H1 (cell line): ENCODE data around the gene VHLL. TPM values are rescaled to one million over a fixed set of nuclear protein-coding genes. Genes with fewer than 3 reads are reported as not detected.

Experiments used
- CTCF ChIA-PET: fragments of 300-600 bp; sonication (Branson Sonifier 250); formaldehyde crosslinking; loops from one replicate; lab custom pipeline; 2021; ENCODE audit not compliant: partially characterized antibody; lab: Charles Lee
- POLR2A ChIA-PET: fragments of 300-600 bp; sonication (Branson Sonifier 250); formaldehyde crosslinking; loops from one replicate; lab custom pipeline; 2021; ENCODE audit warnings: inconsistent platforms; ENCODE audit not compliant: partially characterized antibody; lab: Charles Lee
- DNase-seq, 2 experiments: peaks; one replicate each; pipeline versions ENCODE4 v3.0.0 to v3.0.0-alpha.2; 2010 to 2022; ENCODE audit warnings: low spot score in 2 of 2, low read depth in 1 of 2, mixed read lengths in 1 of 2
- FAIRE-seq: peaks from 2 replicates; lab custom pipeline; 2011; peaks lifted over from hg19 to GRCh38; lab: Jason Lieb, UNC
- H2AFZ ChIP-seq: 2 replicates; pipeline ENCODE4 v1.8.1; 2012; ENCODE audit warnings: low read length, inconsistent platforms
- H2AK5ac ChIP-seq: 2 replicates; pipeline ENCODE4 v1.6.1; 2013; ENCODE audit warnings: low read depth, low read length
- H2BK120ac ChIP-seq: replicated peaks from 2 replicates; pipeline ENCODE3; 2013; ENCODE audit warnings: low read depth, low read length, inconsistent platforms
- H2BK12ac ChIP-seq: 2 replicates; pipeline ENCODE4 v1.6.1; 2013; ENCODE audit warnings: low read depth, low read length
- H2BK15ac ChIP-seq: 2 replicates; pipeline ENCODE4 v1.6.1; 2013; ENCODE audit warnings: low read length
- H2BK20ac ChIP-seq: 2 replicates; pipeline ENCODE4 v1.6.1; 2013; ENCODE audit warnings: low read length
- H2BK5ac ChIP-seq: 2 replicates; pipeline ENCODE4 v1.6.1; 2013; ENCODE audit warnings: low read depth, low read length
- H3K14ac ChIP-seq: 2 replicates; pipeline ENCODE4 v1.6.1; 2013; ENCODE audit warnings: inconsistent platforms; ENCODE audit not compliant: insufficient read length
- H3K18ac ChIP-seq: 2 replicates; pipeline ENCODE4 v1.6.1; 2013; ENCODE audit warnings: low read length; ENCODE audit errors: extremely low read depth
- H3K23ac ChIP-seq: 2 replicates; pipeline ENCODE4 v1.6.1; 2013; ENCODE audit warnings: inconsistent platforms; ENCODE audit not compliant: insufficient read length
- H3K23me2 ChIP-seq: 2 replicates; pipeline ENCODE4 v1.6.1; 2013; ENCODE audit warnings: low read depth, low read length
- H3K27ac ChIP-seq: 2 replicates; pipeline ENCODE4 v1.6.1; 2011; ENCODE audit warnings: low read depth, low read length, inconsistent platforms
- H3K27me3 ChIP-seq, 4 experiments: replicated peaks in 1 of 4; 1 replicate in 1 of 4; 2 replicates in 3 of 4; pipeline versions ENCODE4 v1.6.1 to v1.8.1; 2011 to 2013; ENCODE audit warnings: low read length in 3 of 4, mild to moderate bottlenecking in 3 of 4, inconsistent platforms in 2 of 4, mixed read lengths in 2 of 4, moderate library complexity in 1 of 4; ENCODE audit not compliant: control insufficient read depth in 3 of 4, insufficient read depth in 3 of 4; ENCODE audit errors: extremely low read depth in 1 of 4
- H3K36me3 ChIP-seq, 4 experiments: 2 replicates each; pipeline versions ENCODE4 v1.6.1 to v1.8.1; 2011 to 2013; ENCODE audit warnings: mild to moderate bottlenecking in 4 of 4, low read length in 3 of 4, moderate library complexity in 2 of 4, control low read depth in 1 of 4, inconsistent platforms in 1 of 4; ENCODE audit not compliant: insufficient read depth in 4 of 4, control insufficient read depth in 2 of 4
- H3K4ac ChIP-seq: replicated peaks from 2 replicates; pipeline ENCODE3; 2013; ENCODE audit warnings: low read length, low read depth, mixed read lengths, inconsistent platforms; ENCODE audit not compliant: insufficient read length
- H3K4me1 ChIP-seq, 4 experiments: replicated peaks in 1 of 4; 1 replicate in 1 of 4; 2 replicates in 3 of 4; pipeline versions ENCODE4 v1.6.1 to v1.8.1; 2011 to 2013; ENCODE audit warnings: low read length in 3 of 4, inconsistent platforms in 2 of 4, mixed read lengths in 1 of 4; ENCODE audit not compliant: insufficient read depth in 4 of 4, control insufficient read depth in 3 of 4
- H3K4me2 ChIP-seq, 2 experiments: 2 replicates each; pipeline versions ENCODE4 v1.6.1 to v1.8.1; 2011 to 2013; ENCODE audit warnings: low read depth in 2 of 2, low read length in 2 of 2, control low read depth in 1 of 2, inconsistent platforms in 1 of 2, mild to moderate bottlenecking in 1 of 2; ENCODE audit not compliant: insufficient read depth in 1 of 2
- H3K4me3 ChIP-seq, 4 experiments: fragments of 200-600, 300-600 bp in 1 of 4; sonication (generic), shearing (Covaris generic), sonication (Bioruptor Twin) in 1 of 4; 2 replicates each; pipeline versions ENCODE4 v1.5.1 to v1.8.1; 2011 to 2016; ENCODE audit warnings: low read length in 4 of 4, low read depth in 3 of 4, control low read depth in 2 of 4, inconsistent platforms in 2 of 4, mild to moderate bottlenecking in 2 of 4, mixed read lengths in 1 of 4, moderate library complexity in 1 of 4; ENCODE audit not compliant: insufficient read depth in 2 of 4; ENCODE audit errors: extremely low read depth in 1 of 4
- H3K56ac ChIP-seq: replicated peaks from 2 replicates; pipeline ENCODE3; 2013; ENCODE audit warnings: low read depth, mild to moderate bottlenecking, mixed read lengths, low read length, inconsistent platforms; ENCODE audit not compliant: insufficient read length
- H3K79me1 ChIP-seq: 2 replicates; pipeline ENCODE4 v1.6.1; 2013; ENCODE audit warnings: low read depth, low read length, control low read depth
- H3K79me2 ChIP-seq, 2 experiments: 2 replicates each; pipeline versions ENCODE4 v1.6.1 to v1.8.1; 2012 to 2013; ENCODE audit warnings: low read length in 2 of 2, mild to moderate bottlenecking in 2 of 2, inconsistent platforms in 1 of 2; ENCODE audit not compliant: insufficient read depth in 2 of 2, control insufficient read depth in 1 of 2
- H3K9ac ChIP-seq, 4 experiments: replicated peaks in 1 of 4; 1 replicate in 1 of 4; 2 replicates in 3 of 4; pipeline versions ENCODE4 v1.6.1 to v1.8.1; 2011 to 2013; ENCODE audit warnings: low read depth in 3 of 4, low read length in 3 of 4, control low read depth in 2 of 4, mild to moderate bottlenecking in 2 of 4, moderate library complexity in 2 of 4, inconsistent platforms in 1 of 4; ENCODE audit errors: extremely low read depth in 1 of 4
- H3K9me3 ChIP-seq, 2 experiments: 2 replicates each; pipeline versions ENCODE4 v1.6.1 to v1.8.1; 2012 to 2013; ENCODE audit warnings: mild to moderate bottlenecking in 2 of 2, moderate library complexity in 2 of 2, control low read depth in 1 of 2, inconsistent platforms in 1 of 2, low read depth in 1 of 2, low read length in 1 of 2, mixed read lengths in 1 of 2; ENCODE audit not compliant: insufficient read depth in 2 of 2
- H4K20me1 ChIP-seq, 2 experiments: replicated peaks in 1 of 2; 2 replicates each; pipeline versions ENCODE3 to v1.8.1; 2011 to 2013; ENCODE audit warnings: inconsistent platforms in 2 of 2, low read length in 2 of 2, mild to moderate bottlenecking in 1 of 2; ENCODE audit not compliant: insufficient read depth in 2 of 2, control insufficient read depth in 1 of 2
- H4K5ac ChIP-seq: 2 replicates; pipeline ENCODE4 v1.6.1; 2013; ENCODE audit warnings: low read length, low read depth, mixed read lengths, inconsistent platforms; ENCODE audit not compliant: insufficient read length
- H4K8ac ChIP-seq: 2 replicates; pipeline ENCODE4 v1.8.0; 2013; ENCODE audit warnings: mild to moderate bottlenecking, moderate library complexity, low read length, inconsistent platforms; ENCODE audit not compliant: insufficient read depth; ENCODE audit errors: extremely low read depth
- H4K91ac ChIP-seq: replicated peaks from 2 replicates; pipeline ENCODE3; 2013; ENCODE audit warnings: low read length, mixed read lengths, inconsistent platforms; ENCODE audit not compliant: insufficient read length
- RXRA ChIP-seq: IDR thresholded peaks from 2 replicates; pipeline ENCODE4 v1.6.1; 2011; ENCODE audit warnings: low read depth, mild to moderate bottlenecking, low read length, moderate library complexity; ENCODE audit not compliant: insufficient read depth
- SP2 ChIP-seq: IDR thresholded peaks from 2 replicates; pipeline ENCODE4 v1.6.1; 2012; ENCODE audit warnings: mild to moderate bottlenecking, low read length, inconsistent platforms
- SRF ChIP-seq: IDR thresholded peaks from 2 replicates; pipeline ENCODE4 v1.6.1; 2011; ENCODE audit warnings: mild to moderate bottlenecking, low read depth, low read length, moderate library complexity
- TAF1 ChIP-seq: IDR thresholded peaks from 2 replicates; pipeline ENCODE4 v1.6.1; 2011; ENCODE audit warnings: mild to moderate bottlenecking, low read depth, low read length
- WGBS, 2 experiments: shearing (Covaris generic) in 1 of 2; methylation state at CpG; one replicate each; pipeline versions ENCODE4 v1.1.6 to v1.1.7; 2013 to 2015; ENCODE audit warnings: low lambda C conversion rate in 2 of 2, mixed read lengths in 2 of 2, inconsistent platforms in 1 of 2, low coverage in 1 of 2, missing lambda C conversion rate in 1 of 2; ENCODE audit not compliant: insufficient replicate concordance in 2 of 2, insufficient coverage in 1 of 2, insufficient read length in 1 of 2; ENCODE audit errors: extremely low coverage in 1 of 2, missing lambda C conversion rate in 1 of 2; 5-methylcytosine and 5-hydroxymethylcytosine counted together
- polyA plus RNA-seq, 7 experiments: library from polyadenylated mRNA; depleted of rRNA in 3 of 7; stranded (reverse) in 5 of 7; unstranded in 2 of 7; fragments of >200 nt in 5 of 7; fragments of 200-250 nt in 2 of 7; gene quantifications; 1 replicate in 5 of 7; 2 replicates in 1 of 7; 4 replicates in 1 of 7; pipeline versions ENCODE4 v1.2.1 to v1.2.3, GENCODE V29; 2011 to 2013; ENCODE audit warnings: missing spikeins in 2 of 7, mixed read lengths in 2 of 7
- total RNA-seq: library from RNA; stranded (reverse); fragmentation: NEBNext Ultra II Directional; extraction: Animal tissue kit (Norgen Biotek cat#: 25700); gene quantifications from 2 replicates; pipeline ENCODE4 v1.2.1, GENCODE V29; 2021

Gene VHLL
- total and polyA plus RNA-seq, 2 of the 8 experiments (the other 6 are each of a cell fraction or from before 2014, with no cell fraction given): not detected

DNA sequence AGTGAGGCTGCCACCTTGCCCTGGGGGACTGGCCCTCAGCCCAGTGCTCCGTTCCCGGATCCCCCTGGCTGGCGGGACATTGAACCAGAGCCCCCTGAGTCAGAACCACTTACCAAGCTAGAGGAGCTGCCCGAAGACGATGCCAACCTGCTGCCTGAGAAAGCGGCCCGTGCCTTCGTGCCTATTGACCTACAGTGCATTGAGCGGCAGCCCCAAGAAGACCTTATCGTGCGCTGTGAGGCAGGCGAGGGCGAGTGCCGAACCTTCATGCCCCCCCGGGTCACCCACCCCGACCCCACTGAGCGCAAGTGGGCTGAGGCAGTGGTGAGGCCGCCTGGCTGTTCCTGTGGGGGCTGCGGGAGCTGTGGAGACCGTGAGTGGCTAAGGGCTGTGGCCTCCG, 13.7 kb downstream of the VHLL start:
- no peaks in the 10 kb centered on the region for H3K27me3 ChIP-seq
- peaks cover 0 to 5% of the 10 kb centered on the region in 2 experiments for H4K20me1 ChIP-seq
- H3K79me1 ChIP-seq: 0 out of 2 replicates have a peak, but pooled peaks cover 3% of the 10 kb centered on the region
- H3K4me1 ChIP-seq: peaks cover 0 to 10% (median 3%) of the 10 kb centered on the region in 4 experiments; a peak in 2 of 7 replicates
- H2BK20ac ChIP-seq: no peak overlapping the region
- no peak overlapping the region for H3K27ac ChIP-seq
- H3K9me3 ChIP-seq: no peaks in the 10 kb centered on the region
- H3K23me2 ChIP-seq: peaks cover 13% of the 10 kb centered on the region
- no peak for TF ChIP-seq RXRA
- TF ChIP-seq SRF: no peak
- TF ChIP-seq SP2: no peak
- no peak for TF ChIP-seq TAF1
- no peak overlapping the region for H2BK12ac ChIP-seq
- H3K56ac ChIP-seq: no peak overlapping the region
- peak overlapping the region; percentile 53; the same call in 1 of the 2 replicates for H4K8ac ChIP-seq
- no peak overlapping the region for H3K4ac ChIP-seq
- no peak overlapping the region for H2AK5ac ChIP-seq
- no peak overlapping the region for H3K18ac ChIP-seq
- FAIRE-seq (no peak), DNase-seq (no peak)
- no peak overlapping the region for H2BK5ac ChIP-seq
- H3K4me3 ChIP-seq: no peak overlapping the region
- H3K23ac ChIP-seq: no peak overlapping the region
- 89% methylated on average over 21 of the region's 21 CpGs; no CpG with 5 or more reads in 1 of the 2 experiments for WGBS, 2 experiments
- no peaks in the 10 kb centered on the region for H3K36me3 ChIP-seq
- H2AFZ ChIP-seq: no peak overlapping the region
- ChIA-PET POLR2A (interaction anchor here (0.6 to 17.4 kb wide), 7 partner anchors 16 to 364 kb away, joined by 3 to 221 read pairs (median 3); partner anchors contain the start of genes BGLAP, GLMP, PAQR6 and PMF1), CTCF (interaction anchor here (0.7 to 0.9 kb wide), 3 partner anchors 35 to 170 kb away, joined by 3 to 5 read pairs (median 3); no protein-coding TSS in a partner anchor)
- no peak overlapping the region for H3K9ac ChIP-seq
- H4K5ac ChIP-seq: no peak overlapping the region
- H3K14ac ChIP-seq: no peak overlapping the region
- no peak overlapping the region for H4K91ac ChIP-seq
- H3K79me2 ChIP-seq: peaks cover 12 to 18% of the 10 kb centered on the region in 2 experiments
- no peak overlapping the region for H3K4me2 ChIP-seq
- H2BK120ac ChIP-seq: no peak overlapping the region
- no peak overlapping the region for H2BK15ac ChIP-seq
